Osteocyte (in vitro differentiated cells): ENCODE measurements around the gene VWA5B1. TPM values are rescaled to one million over a fixed set of nuclear protein-coding genes. Genes with fewer than 3 reads are reported as not detected.

Experiments
- DNase-seq: peaks from one replicate; pipeline ENCODE4 v3.0.0; 2021; ENCODE audit warnings: mixed read lengths; ENCODE audit not compliant: unreplicated experiment; ENCODE audit errors: extremely low spot score
- H3K27ac Mint-ChIP-seq: one replicate; pipeline ENCODE4 v1.8.0; 2021; ENCODE audit warnings: mild to moderate bottlenecking, mixed read lengths; ENCODE audit not compliant: unreplicated experiment
- H3K27me3 Mint-ChIP-seq: one replicate; pipeline ENCODE4 v1.8.0; 2021; ENCODE audit warnings: mixed read lengths; ENCODE audit not compliant: unreplicated experiment
- H3K36me3 Mint-ChIP-seq: one replicate; pipeline ENCODE4 v1.8.0; 2021; ENCODE audit warnings: mixed read lengths; ENCODE audit not compliant: unreplicated experiment
- H3K4me1 Mint-ChIP-seq: one replicate; pipeline ENCODE4 v1.8.0; 2021; ENCODE audit warnings: mixed read lengths; ENCODE audit not compliant: unreplicated experiment
- H3K4me3 Mint-ChIP-seq: one replicate; pipeline ENCODE4 v1.8.0; 2021; ENCODE audit warnings: mild to moderate bottlenecking, moderate library complexity, mixed read lengths; ENCODE audit not compliant: unreplicated experiment
- H3K9me3 Mint-ChIP-seq: one replicate; pipeline ENCODE4 v1.8.0; 2021; ENCODE audit warnings: mixed read lengths; ENCODE audit not compliant: unreplicated experiment
- total RNA-seq: library from RNA; stranded (reverse); gene quantifications from 2 replicates; pipeline ENCODE4 v1.2.1, GENCODE V29; 2021
- TF ChIP-seq, protein P1 (sequence below): fragments of 200-600 bp; sonication (generic); IDR thresholded peaks from 2 replicates; pipeline ENCODE4 v1.5.0; 2021; ENCODE audit warnings: antibody characterized with exemption, mild to moderate bottlenecking, moderate library complexity

The VWA5B1 gene
- total RNA-seq, 1 donor from 2014 or later: not detected

DNA sequence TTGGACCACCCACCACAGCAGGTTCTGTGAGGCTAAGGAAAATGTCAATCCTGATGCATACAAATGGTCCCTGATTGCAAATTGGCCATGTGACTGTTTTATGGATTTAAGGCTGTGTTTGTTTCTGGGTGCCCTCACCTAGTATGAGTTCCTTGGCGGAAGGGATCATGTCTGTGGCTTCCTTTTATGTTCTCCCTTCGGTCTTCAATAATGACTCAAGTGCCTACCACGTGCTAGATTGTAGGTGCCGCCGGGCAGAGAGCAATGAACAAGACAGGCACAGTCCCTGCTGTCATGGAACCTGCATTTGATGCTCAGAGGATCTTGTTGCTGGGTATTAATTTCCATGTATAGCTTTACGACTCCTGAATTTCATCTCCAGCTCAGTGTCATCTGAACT is 9.8 kb upstream of the VWA5B1 start:
- DNase-seq: no peak
- Mint-ChIP-seq H3K36me3 (no peaks in the 10 kb centered on the region), H3K27ac (no peak overlapping the region), H3K4me3 (no peak overlapping the region), H3K27me3 (no peaks in the 10 kb centered on the region), H3K9me3 (no peaks in the 10 kb centered on the region), H3K4me1 (no peaks in the 10 kb centered on the region)
- TF ChIP-seq, protein P1, sequence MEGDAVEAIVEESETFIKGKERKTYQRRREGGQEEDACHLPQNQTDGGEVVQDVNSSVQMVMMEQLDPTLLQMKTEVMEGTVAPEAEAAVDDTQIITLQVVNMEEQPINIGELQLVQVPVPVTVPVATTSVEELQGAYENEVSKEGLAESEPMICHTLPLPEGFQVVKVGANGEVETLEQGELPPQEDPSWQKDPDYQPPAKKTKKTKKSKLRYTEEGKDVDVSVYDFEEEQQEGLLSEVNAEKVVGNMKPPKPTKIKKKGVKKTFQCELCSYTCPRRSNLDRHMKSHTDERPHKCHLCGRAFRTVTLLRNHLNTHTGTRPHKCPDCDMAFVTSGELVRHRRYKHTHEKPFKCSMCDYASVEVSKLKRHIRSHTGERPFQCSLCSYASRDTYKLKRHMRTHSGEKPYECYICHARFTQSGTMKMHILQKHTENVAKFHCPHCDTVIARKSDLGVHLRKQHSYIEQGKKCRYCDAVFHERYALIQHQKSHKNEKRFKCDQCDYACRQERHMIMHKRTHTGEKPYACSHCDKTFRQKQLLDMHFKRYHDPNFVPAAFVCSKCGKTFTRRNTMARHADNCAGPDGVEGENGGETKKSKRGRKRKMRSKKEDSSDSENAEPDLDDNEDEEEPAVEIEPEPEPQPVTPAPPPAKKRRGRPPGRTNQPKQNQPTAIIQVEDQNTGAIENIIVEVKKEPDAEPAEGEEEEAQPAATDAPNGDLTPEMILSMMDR: no peak

DNA sequence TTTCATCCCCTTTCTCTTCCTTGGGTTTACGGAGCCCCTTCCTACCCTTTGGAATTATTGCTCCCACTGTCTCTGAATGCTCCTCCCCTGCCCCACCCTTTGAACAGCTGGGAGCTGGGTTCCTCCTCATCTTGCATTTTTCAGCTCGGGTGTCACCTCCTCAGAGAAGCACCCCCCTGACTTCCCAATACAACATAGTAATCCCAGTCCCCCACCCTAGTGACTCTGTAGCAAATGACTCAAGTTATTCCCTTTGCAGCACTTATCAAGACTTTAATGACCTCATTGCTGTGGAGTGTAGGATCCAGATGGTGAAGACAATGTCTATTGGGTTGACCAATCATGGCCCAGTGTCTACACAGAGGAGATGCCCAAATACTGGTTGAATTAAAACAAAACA is 8.9 kb upstream of the VWA5B1 start:
- H3K27ac Mint-ChIP-seq: no peak overlapping the region
- DNase-seq: no peak
- H3K27me3 Mint-ChIP-seq: peaks cover 2% of the 10 kb centered on the region
- H3K4me1 Mint-ChIP-seq: no peaks in the 10 kb centered on the region
- no peaks in the 10 kb centered on the region for H3K36me3 Mint-ChIP-seq
- TF ChIP-seq, protein P1: no peak
- no peaks in the 10 kb centered on the region for H3K9me3 Mint-ChIP-seq
- H3K4me3 Mint-ChIP-seq: no peak overlapping the region

DNA sequence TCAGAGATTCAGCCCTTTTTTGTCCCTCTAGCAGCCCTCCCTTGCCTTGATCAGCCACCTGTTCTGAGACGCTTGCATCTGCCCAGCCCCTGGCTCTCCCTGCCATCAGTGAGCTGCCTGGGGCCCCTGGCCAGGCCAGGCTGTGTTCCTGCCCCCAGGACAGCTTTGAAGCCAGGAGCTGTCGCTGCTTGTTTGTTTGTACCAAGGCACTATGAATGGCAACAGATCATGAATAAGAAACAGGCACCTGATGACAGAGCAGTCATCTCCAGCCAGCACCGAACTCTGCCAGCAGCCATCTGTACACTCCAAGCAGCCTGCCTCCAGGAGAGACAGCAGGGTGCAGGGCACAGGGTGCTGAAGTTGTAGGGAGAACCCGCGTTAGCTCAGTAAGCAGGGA is 8.1 kb upstream of the VWA5B1 start:
- peaks cover 2% of the 10 kb centered on the region for H3K27me3 Mint-ChIP-seq
- H3K36me3 Mint-ChIP-seq: no peaks in the 10 kb centered on the region
- TF ChIP-seq, protein P1: no peak
- no peak overlapping the region for H3K4me3 Mint-ChIP-seq
- no peak for DNase-seq
- no peaks in the 10 kb centered on the region for H3K9me3 Mint-ChIP-seq
- no peak overlapping the region for H3K27ac Mint-ChIP-seq
- H3K4me1 Mint-ChIP-seq: no peaks in the 10 kb centered on the region

DNA sequence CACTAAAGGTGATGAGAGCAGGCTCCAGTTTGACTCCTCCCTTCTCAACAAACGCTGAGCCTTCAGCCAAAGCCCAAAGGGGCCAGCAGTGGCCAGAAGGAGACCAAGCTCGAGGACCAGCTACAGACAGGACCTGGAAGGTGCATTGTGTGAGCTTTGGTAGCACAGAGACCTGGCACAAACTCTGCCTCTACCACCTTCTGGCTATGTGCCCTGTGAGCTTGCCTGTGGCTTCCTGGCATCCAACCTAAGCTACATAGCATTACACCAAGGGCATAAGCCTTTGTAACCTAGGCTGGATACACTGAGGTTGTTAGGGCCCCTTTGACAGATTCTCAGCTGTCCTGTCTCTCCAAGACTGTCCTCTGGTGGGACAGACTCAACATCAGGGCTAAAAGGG is 6.6 kb upstream of the VWA5B1 start:
- no peaks in the 10 kb centered on the region for H3K9me3 Mint-ChIP-seq
- TF ChIP-seq, protein P1: no peak

DNA sequence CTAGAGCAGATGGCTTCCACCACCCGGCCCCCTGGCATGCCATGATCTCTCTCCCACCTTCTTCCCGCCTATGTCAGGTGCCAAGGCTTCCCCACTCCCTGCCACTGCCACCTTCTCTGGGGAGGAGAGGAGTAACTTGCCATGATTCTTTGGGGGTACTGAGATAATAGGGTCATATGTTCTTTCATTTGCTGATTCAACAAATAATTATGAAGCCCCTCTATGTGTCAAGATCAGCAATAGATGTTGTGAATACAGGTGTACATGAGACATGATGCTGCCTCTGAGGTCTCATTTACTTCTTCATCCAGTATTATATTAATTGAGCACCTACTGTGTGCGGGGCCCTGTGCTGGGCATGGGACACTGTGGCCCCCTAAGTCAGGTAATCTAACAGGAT is 6.0 kb upstream of the VWA5B1 start:
- no peak overlapping the region for H3K4me3 Mint-ChIP-seq
- TF ChIP-seq, protein P1: no peak
- no peaks in the 10 kb centered on the region for H3K9me3 Mint-ChIP-seq
- H3K36me3 Mint-ChIP-seq: no peaks in the 10 kb centered on the region
- H3K27ac Mint-ChIP-seq: no peak overlapping the region
- H3K27me3 Mint-ChIP-seq: peaks cover 6% of the 10 kb centered on the region
- no peak for DNase-seq
- no peaks in the 10 kb centered on the region for H3K4me1 Mint-ChIP-seq

More for the DNA sequence above, 6.6 kb upstream of the VWA5B1 start:
- H3K4me1 Mint-ChIP-seq: no peaks in the 10 kb centered on the region
- DNase-seq: no peak
- no peak overlapping the region for H3K27ac Mint-ChIP-seq
- H3K27me3 Mint-ChIP-seq: peaks cover 2% of the 10 kb centered on the region
- no peaks in the 10 kb centered on the region for H3K36me3 Mint-ChIP-seq
- no peak overlapping the region for H3K4me3 Mint-ChIP-seq
